Measurements from ENCODE around the gene COBLL1. TPM values are rescaled to one million over a fixed set of nuclear protein-coding genes. Genes with fewer than 3 reads are reported as not detected.

Gene COBLL1
- total RNA-seq, 1 experiment from 2014 or later = 5.9 TPM

DNA sequence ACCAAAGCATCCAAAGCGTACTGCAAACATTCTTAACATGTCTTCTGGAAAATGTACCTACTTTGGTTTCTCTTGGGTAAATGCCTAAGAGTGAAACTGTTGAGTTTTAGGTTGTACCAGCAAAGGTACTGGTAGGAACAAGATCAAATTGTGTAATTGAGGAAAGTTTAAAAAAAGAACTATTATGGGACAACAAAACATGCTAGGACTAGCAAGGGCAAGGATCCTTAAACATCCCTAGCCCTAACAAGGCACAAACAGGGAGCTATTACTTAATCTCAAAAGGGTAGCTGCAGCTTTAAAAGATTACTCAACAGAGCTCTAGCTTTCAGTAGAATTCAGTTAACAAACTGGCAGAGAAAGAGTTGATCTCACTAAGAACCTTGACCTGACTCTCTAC lies 164.4 kb downstream of the COBLL1 start:
- no peak for DNase-seq
- H2BK20ac ChIP-seq (ENCODE audit: low read depth, low read length, poor library complexity, severe bottlenecking) = no peak overlapping the region
- H4K20me1 ChIP-seq (ENCODE audit: control insufficient read depth, insufficient read depth, insufficient read length) = no peaks in the 10 kb centered on the region
- H3K14ac ChIP-seq (ENCODE audit: insufficient read depth, low read length) = no peak overlapping the region
- H3K9ac ChIP-seq (ENCODE audit: extremely low read depth, insufficient read length, low read length) = no peak overlapping the region
- H2AK5ac ChIP-seq (ENCODE audit: insufficient read length, low read length) = no peak overlapping the region
- no peaks in the 10 kb centered on the region for H3K27me3 ChIP-seq (ENCODE audit: insufficient read depth, low read length)
- no peaks in the 10 kb centered on the region for H3K4me1 ChIP-seq (ENCODE audit: insufficient read depth, low read length)
- no peaks in the 10 kb centered on the region for H3K9me3 ChIP-seq (ENCODE audit: control insufficient read depth, low read depth, low read length)
- no peaks in the 10 kb centered on the region for H3K79me2 ChIP-seq (ENCODE audit: insufficient read depth, low read length)
- no peak overlapping the region for H4K5ac ChIP-seq (ENCODE audit: insufficient read length, low read depth, low read length)
- TF ChIP-seq CTCF (conservative IDR thresholded peaks at IDR 0.05) = no peak
- H3K4me1 Mint-ChIP-seq = no peaks in the 10 kb centered on the region
- no peak overlapping the region for H3K4me3 Mint-ChIP-seq
- no peak overlapping the region for H3K56ac ChIP-seq (ENCODE audit: insufficient read length, low read depth, low read length)
- H3K27ac Mint-ChIP-seq = no peak overlapping the region
- no peaks in the 10 kb centered on the region for H3K36me3 Mint-ChIP-seq (ENCODE audit: insufficient read depth in 1 of 3, low read depth in 3 of 3)
- H2AFZ ChIP-seq (ENCODE audit: low read length) = no peak overlapping the region
- H3T11ph ChIP-seq (ENCODE audit: low read length) = no peak overlapping the region
- no CpG with 5 or more reads among the region's 1 CpG for WGBS (ENCODE audit: extremely low coverage, insufficient read length, low lambda C conversion rate)
- no peak overlapping the region for H2BK12ac ChIP-seq (ENCODE audit: insufficient read length, low read depth, low read length)
- H3K18ac ChIP-seq (ENCODE audit: insufficient read length, low read depth, low read length) = no peak overlapping the region
- H2BK120ac ChIP-seq (ENCODE audit: low read depth, low read length, poor library complexity, severe bottlenecking) = no peak overlapping the region
- H3K27ac ChIP-seq (ENCODE audit: insufficient read length, low read depth, low read length) = no peak overlapping the region
- H3K4me2 ChIP-seq (ENCODE audit: insufficient read depth, insufficient read length, low read length) = no peak overlapping the region
- H3K79me1 ChIP-seq (ENCODE audit: insufficient read depth, low read depth, low read length, poor library complexity, severe bottlenecking) = no peaks in the 10 kb centered on the region
- no peak overlapping the region for H3K4ac ChIP-seq (ENCODE audit: low read depth, low read length)
- no peak overlapping the region for H2BK5ac ChIP-seq (ENCODE audit: insufficient read length, low read length)
- no peak overlapping the region for H4K8ac ChIP-seq (replicated peaks; ENCODE audit: insufficient read length, low read depth, low read length)
- no peak overlapping the region for H4K91ac ChIP-seq (ENCODE audit: insufficient read length, low read depth, low read length)
- no peaks in the 10 kb centered on the region; the same call in 1 of the 2 replicates for H3K27me3 Mint-ChIP-seq (ENCODE audit: low read depth)
- H3K23ac ChIP-seq (ENCODE audit: insufficient read length, low read depth, low read length) = no peak overlapping the region
- H3K9me3 Mint-ChIP-seq = no peaks in the 10 kb centered on the region
- H3K23me2 ChIP-seq (ENCODE audit: insufficient read length, low read depth, low read length, poor library complexity, severe bottlenecking) = no peaks in the 10 kb centered on the region
- H2BK15ac ChIP-seq (ENCODE audit: low read depth, low read length) = no peak overlapping the region
